Measurements from ENCODE around the gene MYT1. TPM values are rescaled to one million over a fixed set of nuclear protein-coding genes. Genes with fewer than 3 reads are reported as not detected.

Gene MYT1
- total and polyA plus RNA-seq, 2 of the 13 experiments (the other 11 are each of a cell fraction or from before 2014, with no cell fraction given) = 0.58 to 2.5 TPM

- no peak for TF ChIP-seq JARID2 (CRISPR knock-in tag; IDR thresholded peaks at IDR 0.05; ENCODE audit: insufficient replicate concordance)
- no peak for TF ChIP-seq SRF (IDR thresholded peaks at IDR 0.05; ENCODE audit: low read depth, low read length)
- TF ChIP-seq BCL6 (CRISPR knock-in tag; IDR thresholded peaks at IDR 0.05) = peak; percentile 75
- TF ChIP-seq ZNF770 (CRISPR knock-in tag; IDR thresholded peaks at IDR 0.05) = peak; percentile 51; the same call in 1 of the 2 replicates
- no peak for TF ChIP-seq SSRP1 (CRISPR knock-in tag; IDR thresholded peaks at IDR 0.05)
- TF ChIP-seq ZNF256 (CRISPR knock-in tag; conservative IDR thresholded peaks at IDR 0.05) = 0 out of 2 replicates have a peak, but pooled peaks have one; percentile 51
- no peak for TF ChIP-seq ZNF562 (CRISPR knock-in tag; IDR thresholded peaks at IDR 0.05; ENCODE audit: borderline replicate concordance)
- TF ChIP-seq DRAP1 (CRISPR knock-in tag; IDR thresholded peaks at IDR 0.05) = peak; percentile 96
- TF ChIP-seq ZSCAN20 (CRISPR knock-in tag; IDR thresholded peaks at IDR 0.05; ENCODE audit: borderline replicate concordance) = peak; percentile 74; the same call in 1 of the 2 replicates
- no peak for TF ChIP-seq RBAK (CRISPR knock-in tag; IDR thresholded peaks at IDR 0.05)
- peak; percentile 44; the same call in 1 of the 2 replicates for TF ChIP-seq HMGXB3 (CRISPR knock-in tag; IDR thresholded peaks at IDR 0.05; ENCODE audit: borderline replicate concordance)
- no peak; the same call in none of the 2 replicates for TF ChIP-seq ZBTB39 (CRISPR knock-in tag; IDR thresholded peaks at IDR 0.05)
- TF ChIP-seq ZNF17 (CRISPR knock-in tag; IDR thresholded peaks at IDR 0.05) = no peak
- TF ChIP-seq TIGD3 (CRISPR knock-in tag; IDR thresholded peaks at IDR 0.05; ENCODE audit: borderline replicate concordance) = peak; percentile 79; the same call in 1 of the 2 replicates
- TF ChIP-seq GPBP1L1 (CRISPR knock-in tag; IDR thresholded peaks at IDR 0.05) = no peak
- peak; percentile 99 for TF ChIP-seq ZNF776 (CRISPR knock-in tag; IDR thresholded peaks at IDR 0.05)
Observed at GRCh38 chr20:64255361-64256281, 91.4 kb downstream of the MYT1 start, which contains the start of gene PCMTD2 (continued).

Data from HepG2 (cell line).